Loucy (cell line): ENCODE data around the gene STPG1.

Experiments used
- H2AFZ ChIP-seq: fragments of 200-600 bp; sonication (generic); 2 replicates; pipeline ENCODE4 v1.6.0; 2016; ENCODE audit warnings: antibody characterized with exemption, mild to moderate bottlenecking, low read length, moderate library complexity
- H3F3A ChIP-seq: fragments of 200-600 bp; 2 replicates; pipeline ENCODE4 v1.6.0; 2016; ENCODE audit warnings: antibody characterized with exemption, low read depth, mild to moderate bottlenecking
- H3K27me3 ChIP-seq: fragments of 200-600 bp; sonication (generic); 2 replicates; pipeline ENCODE4 v1.6.1; 2014; ENCODE audit warnings: low read length, mild to moderate bottlenecking; ENCODE audit not compliant: insufficient read depth, poor library complexity, severe bottlenecking
- H3K36me3 ChIP-seq: fragments of 200-600 bp; sonication (generic); 2 replicates; pipeline ENCODE4 v1.6.1; 2016; ENCODE audit warnings: low read length; ENCODE audit not compliant: insufficient read depth
- H3K4me1 ChIP-seq: fragments of 200-600 bp; sonication (generic); 2 replicates; pipeline ENCODE4 v1.5.1; 2014; ENCODE audit warnings: low read length, mild to moderate bottlenecking; ENCODE audit not compliant: insufficient read depth, poor library complexity, severe bottlenecking
- H3K4me2 ChIP-seq: fragments of 200-600 bp; sonication (generic); 2 replicates; pipeline ENCODE4 v1.6.0; 2014; ENCODE audit warnings: antibody characterized with exemption, low read length, low read depth, mild to moderate bottlenecking; ENCODE audit not compliant: poor library complexity, severe bottlenecking
- H3K4me3 ChIP-seq: fragments of 200-600 bp; sonication (generic); 2 replicates; pipeline ENCODE4 v1.5.1; 2014; ENCODE audit warnings: low read length, mild to moderate bottlenecking, mixed read lengths; ENCODE audit not compliant: poor library complexity, severe bottlenecking
- H3K79me2 ChIP-seq: fragments of 200-600 bp; sonication (generic); 2 replicates; pipeline ENCODE4 v1.6.1; 2014; ENCODE audit warnings: low read length; ENCODE audit not compliant: insufficient read depth
- H3K9ac ChIP-seq: fragments of 200-600 bp; sonication (generic); 2 replicates; pipeline ENCODE4 v1.6.0; 2014; ENCODE audit warnings: mild to moderate bottlenecking, low read depth, low read length, moderate library complexity; ENCODE audit not compliant: poor library complexity, severe bottlenecking
- H3K9me2 ChIP-seq: fragments of 200-600 bp; sonication (generic); replicated peaks from 2 replicates; pipeline ENCODE4 v1.6.1; 2016; ENCODE audit warnings: low read depth, low read length, mixed read lengths
- H3K9me3 ChIP-seq: fragments of 200-600 bp; sonication (generic); 2 replicates; pipeline ENCODE4 v1.6.1; 2014; ENCODE audit warnings: mild to moderate bottlenecking, antibody characterized with exemption, low read length, low read depth; ENCODE audit not compliant: insufficient read depth
- H4K20me1 ChIP-seq: fragments of 200-600 bp; sonication (generic); 2 replicates; pipeline ENCODE4 v1.6.0; 2014; ENCODE audit warnings: antibody characterized with exemption, low read length, mild to moderate bottlenecking; ENCODE audit not compliant: insufficient read depth, poor library complexity, severe bottlenecking
- CTCF ChIP-seq: fragments of 200-600 bp; sonication (generic); conservative IDR thresholded peaks from 2 replicates; pipeline ENCODE4 v1.5.1; 2014; ENCODE audit warnings: mild to moderate bottlenecking, antibody characterized with exemption, low read length
- EZH2phosphoT487 ChIP-seq: fragments of 200-600 bp; IDR thresholded peaks from 2 replicates; pipeline ENCODE4 v1.6.1; 2018; ENCODE audit warnings: antibody characterized with exemption, mild to moderate bottlenecking, moderate library complexity, borderline replicate concordance

Gene STPG1

GRCh38 chr1:24438423-24438901 is 24.9 kb upstream of the STPG1 start:
- Histone ChIP-seq H4K20me1 (no peaks in the 10 kb centered on the region), H3K36me3 (peaks cover 12% of the 10 kb centered on the region; the same call in 1 of the 2 replicates), H3K4me2 (no peak overlapping the region), H3F3A (no peaks in the 10 kb centered on the region), H3K9ac (no peak overlapping the region), H3K9me3 (no peaks in the 10 kb centered on the region), H3K4me1 (no peaks in the 10 kb centered on the region), H3K27me3 (no peaks in the 10 kb centered on the region), H3K9me2 (no peaks in the 10 kb centered on the region), H3K79me2 (no peaks in the 10 kb centered on the region), H2AFZ (no peak overlapping the region), H3K4me3 (no peak overlapping the region)
- TF ChIP-seq CTCF (no peak), EZH2phosphoT487 (no peak)

GRCh38 chr1:24437631-24438396 is 24.2 kb upstream of the STPG1 start:
- H3K36me3 ChIP-seq, result peaks cover 9% of the 10 kb centered on the region; the same call in 1 of the 2 replicates
- no peak for TF ChIP-seq EZH2phosphoT487
- no peak for TF ChIP-seq CTCF
- H2AFZ ChIP-seq, result no peak overlapping the region

DNA sequence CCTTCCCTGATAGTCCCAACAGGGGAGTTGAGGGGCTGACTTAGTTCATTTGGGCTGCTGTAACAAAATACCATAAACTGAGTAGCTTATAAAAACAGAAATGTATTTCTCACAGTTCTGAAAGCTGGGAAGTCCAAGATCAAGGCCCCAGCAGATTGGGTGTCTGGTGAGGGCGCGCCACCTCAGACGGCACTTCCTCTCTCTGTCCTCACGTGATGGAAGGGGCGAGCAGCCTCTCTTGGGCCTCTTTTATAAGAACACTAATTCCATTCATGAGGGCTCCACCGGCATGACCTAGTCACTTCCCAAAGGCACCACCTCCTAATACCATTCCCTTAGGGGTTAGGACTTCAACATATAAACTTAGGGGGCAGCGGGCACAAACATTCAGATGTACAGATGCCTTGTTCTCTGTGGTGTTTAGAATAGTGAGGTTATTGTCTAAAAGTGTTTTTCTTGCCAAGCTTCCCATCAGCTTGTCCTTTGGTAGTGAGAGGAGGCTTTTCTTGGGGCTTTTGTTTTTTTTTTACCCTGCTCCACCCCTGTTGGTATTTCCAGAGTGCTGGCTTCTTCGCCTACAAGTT is 22.3 kb upstream of the STPG1 start:
- TF ChIP-seq CTCF (no peak), EZH2phosphoT487 (no peak)
- Histone ChIP-seq H3K4me3 (no peak overlapping the region), H3K27me3 (no peaks in the 10 kb centered on the region), H3K79me2 (no peaks in the 10 kb centered on the region), H4K20me1 (no peaks in the 10 kb centered on the region), H3K9ac (no peak overlapping the region), H3K36me3 (peaks cover 9% of the 10 kb centered on the region; the same call in 1 of the 2 replicates), H3K4me1 (no peaks in the 10 kb centered on the region), H3K9me3 (no peaks in the 10 kb centered on the region), H3F3A (no peaks in the 10 kb centered on the region), H3K4me2 (no peak overlapping the region), H2AFZ (no peak overlapping the region), H3K9me2 (no peaks in the 10 kb centered on the region)

More at GRCh38 chr1:24437631-24438396, 24.2 kb upstream of the STPG1 start:
- Histone ChIP-seq H3K9ac (no peak overlapping the region), H3K9me2 (no peaks in the 10 kb centered on the region), H3K9me3 (no peaks in the 10 kb centered on the region), H3K27me3 (no peaks in the 10 kb centered on the region), H3K4me2 (no peak overlapping the region), H3K79me2 (no peaks in the 10 kb centered on the region), H3K4me3 (no peak overlapping the region), H4K20me1 (no peaks in the 10 kb centered on the region), H3F3A (no peaks in the 10 kb centered on the region), H3K4me1 (no peaks in the 10 kb centered on the region)
